ENCODE measurements around the gene MAFF. TPM values are rescaled to one million over a fixed set of nuclear protein-coding genes. Genes with fewer than 3 reads are reported as not detected.

Gene MAFF
- total RNA-seq, 4 donors from 2014 or later, result 42.2 to 98.7 (median 55.4) TPM

GRCh38 chr22:38240734-38241252 is 39.0 kb downstream of the MAFF start:
- TF ChIP-seq CTCF (IDR thresholded peaks at IDR 0.05; ENCODE audit: low read depth), result no peak

- TF ChIP-seq CTCF (IDR thresholded peaks at IDR 0.05; ENCODE audit: low read depth), result no peak
Observed at GRCh38 chr22:38243007-38243765, 41.4 kb downstream of the MAFF start.

GRCh38 chr22:38244106-38244505 is 42.3 kb downstream of the MAFF start:
- TF ChIP-seq CTCF (IDR thresholded peaks at IDR 0.05; ENCODE audit: low read depth), result no peak

GRCh38 chr22:38246046-38246658 is 44.4 kb downstream of the MAFF start:
- TF ChIP-seq CTCF (IDR thresholded peaks at IDR 0.05; ENCODE audit: low read depth), result no peak

GRCh38 chr22:38246692-38247091 is 44.9 kb downstream of the MAFF start:
- TF ChIP-seq CTCF (IDR thresholded peaks at IDR 0.05; ENCODE audit: low read depth), result no peak

GRCh38 chr22:38247713-38248112 is 45.9 kb downstream of the MAFF start:
- TF ChIP-seq CTCF (IDR thresholded peaks at IDR 0.05; ENCODE audit: low read depth), result no peak

- no peak for TF ChIP-seq CTCF (IDR thresholded peaks at IDR 0.05; ENCODE audit: low read depth)
Observed at GRCh38 chr22:38248280-38248679, 46.5 kb downstream of the MAFF start.

Data from subcutaneous adipose tissue (tissue), 4 donors.